Umbilical cord (tissue), 2 donors: Measurements from ENCODE around the gene CREB5. TPM values are rescaled to one million over a fixed set of nuclear protein-coding genes. Genes with fewer than 3 reads are reported as not detected.
A peak's percentile ranks its signal among the peaks of the same experiment; 100 is the strongest.
"Not testable (repeated sequence)": the region's sequence is repeated elsewhere in the genome, so short reads cannot be mapped to it uniquely, and the experiment has no call there.

Source experiments
- DNase-seq: peaks from one replicate; pipeline ENCODE4 v3.0.0-alpha.2; 2015; ENCODE audit warnings: low spot score
- total RNA-seq: library from RNA; depleted of rRNA; stranded (reverse); fragments of >200 nt; gene quantifications from one replicate; pipeline ENCODE4 v1.2.3, GENCODE V29; 2014; ENCODE audit warnings: low replicate concordance; ENCODE audit not compliant: insufficient read depth

The CREB5 gene
- total RNA-seq, 1 donor from 2014 or later, result 17.8 TPM

GRCh38 chr7:28546067-28546466, 133.7 kb downstream of the CREB5 start:
- no peak for DNase-seq

- no peak for DNase-seq
Observed at GRCh38 chr7:28547115-28547514, 134.8 kb downstream of the CREB5 start.

GRCh38 chr7:28548416-28548815, 136.1 kb downstream of the CREB5 start:
- DNase-seq, result no peak

DNA sequence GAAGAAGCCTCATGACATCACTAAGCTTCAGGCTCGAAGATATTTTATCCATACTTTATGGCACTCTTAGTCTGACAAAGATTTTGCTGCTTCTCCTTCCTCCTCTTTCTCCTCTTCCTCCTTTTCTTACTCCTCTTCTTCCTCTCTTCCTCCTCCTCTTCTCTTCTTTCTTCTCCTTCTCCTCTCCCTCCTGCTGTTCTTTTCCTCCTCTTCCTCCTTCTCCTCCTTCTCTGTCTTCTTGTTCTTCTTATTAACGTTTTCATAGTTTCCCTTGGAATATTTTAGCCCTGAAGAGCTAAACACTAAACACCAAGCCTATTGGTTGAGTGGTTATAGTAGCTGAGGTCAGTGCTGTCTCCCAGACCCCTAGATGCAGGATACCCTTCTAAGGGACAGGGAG, 137.7 kb downstream of the CREB5 start:
- DNase-seq, result no peak

DNA sequence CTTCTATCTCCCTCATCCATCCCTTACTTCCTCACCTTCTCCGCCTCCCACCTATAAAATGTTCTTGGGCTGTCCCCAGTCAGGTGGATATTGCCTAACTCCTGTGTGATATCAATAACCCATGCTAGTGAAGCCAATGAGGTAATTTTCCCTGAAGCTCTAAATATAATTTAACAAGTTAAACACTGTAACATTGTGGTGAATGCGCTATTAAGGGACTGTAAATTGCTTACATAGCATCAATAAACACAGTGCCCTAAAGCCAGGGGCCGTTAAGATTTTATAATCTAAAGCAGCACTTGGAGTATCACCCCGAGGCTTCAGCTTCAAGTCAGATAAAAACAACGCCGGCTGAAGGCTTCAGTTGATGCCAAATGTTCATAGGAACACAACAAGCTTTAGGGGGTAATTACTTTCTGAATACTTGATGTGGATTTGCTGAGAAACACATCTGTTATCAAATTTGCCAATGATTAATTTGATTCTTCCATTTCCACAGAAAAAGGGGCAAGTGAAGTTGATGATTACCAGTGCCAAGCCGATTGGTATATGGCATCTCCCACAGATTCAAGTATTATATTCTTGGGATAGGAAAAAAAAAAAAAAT, 138.4 kb downstream of the CREB5 start:
- DNase-seq, result no peak

GRCh38 chr7:28551331-28551730, 139.0 kb downstream of the CREB5 start:
- DNase-seq, result peak; percentile 30

DNA sequence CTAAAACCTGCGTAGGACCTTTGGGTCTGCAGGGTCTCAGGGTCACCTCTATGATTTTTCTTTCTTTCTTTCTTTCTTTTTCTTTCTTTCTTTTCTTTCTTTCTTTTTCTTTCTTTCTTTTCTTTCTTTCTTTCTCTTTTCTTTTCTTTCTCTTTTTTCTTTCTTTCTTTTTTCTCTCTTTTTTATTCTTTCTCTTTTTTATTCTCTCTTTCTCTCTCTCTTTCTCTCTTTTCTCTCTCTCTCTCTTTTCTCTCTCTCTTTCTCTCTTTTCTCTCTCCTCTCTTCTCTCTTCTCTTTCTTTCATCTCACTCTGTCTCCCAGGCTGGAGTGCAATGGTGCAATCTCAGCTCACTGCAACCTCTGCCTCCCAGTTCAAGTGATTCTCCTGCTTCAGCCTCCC, 139.4 kb downstream of the CREB5 start:
- DNase-seq, result not testable (repeated sequence)

GRCh38 chr7:28554802-28555471, 142.6 kb downstream of the CREB5 start:
- DNase-seq, result no peak

DNA sequence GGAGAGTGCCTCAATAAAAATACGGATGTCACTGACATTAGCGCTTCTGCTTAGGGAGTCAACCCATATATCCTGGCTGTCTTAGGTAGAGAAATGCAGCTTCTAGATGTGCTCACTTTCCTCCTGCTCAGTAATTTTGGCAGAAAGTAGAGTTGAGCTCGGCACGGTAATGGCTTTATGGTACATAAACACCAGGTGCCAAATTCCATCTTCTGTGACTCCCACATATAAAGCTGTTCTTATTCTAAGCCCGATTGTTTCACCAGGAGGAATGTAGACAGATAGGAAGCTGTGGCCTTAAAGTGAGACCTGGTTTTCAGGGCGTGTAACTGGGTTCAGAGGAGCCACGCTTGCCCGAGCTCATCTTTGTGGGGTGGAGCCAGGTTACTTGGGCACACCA, 143.7 kb downstream of the CREB5 start:
- no peak for DNase-seq

DNA sequence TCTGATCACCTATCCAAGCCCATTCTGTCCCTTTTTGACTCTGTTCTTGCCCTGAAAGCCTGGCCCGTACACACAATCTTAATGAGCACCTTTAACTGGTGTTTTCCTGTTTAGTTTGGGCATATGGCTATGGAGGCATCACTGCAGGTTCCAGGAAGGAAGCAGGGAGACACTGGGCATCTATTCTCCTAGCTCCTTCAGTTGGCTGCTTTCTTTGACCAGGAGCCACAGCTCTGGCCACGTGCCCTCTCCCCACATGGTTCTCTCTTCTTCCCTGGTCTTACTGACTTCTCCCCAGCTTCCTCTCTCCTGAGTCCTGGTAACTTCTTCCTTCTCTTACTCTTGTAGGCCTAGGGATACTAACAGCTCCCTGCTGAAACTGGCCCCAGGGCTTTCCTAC, 144.4 kb downstream of the CREB5 start:
- DNase-seq, result no peak

GRCh38 chr7:28558236-28558635, 145.9 kb downstream of the CREB5 start:
- DNase-seq, result no peak

DNA sequence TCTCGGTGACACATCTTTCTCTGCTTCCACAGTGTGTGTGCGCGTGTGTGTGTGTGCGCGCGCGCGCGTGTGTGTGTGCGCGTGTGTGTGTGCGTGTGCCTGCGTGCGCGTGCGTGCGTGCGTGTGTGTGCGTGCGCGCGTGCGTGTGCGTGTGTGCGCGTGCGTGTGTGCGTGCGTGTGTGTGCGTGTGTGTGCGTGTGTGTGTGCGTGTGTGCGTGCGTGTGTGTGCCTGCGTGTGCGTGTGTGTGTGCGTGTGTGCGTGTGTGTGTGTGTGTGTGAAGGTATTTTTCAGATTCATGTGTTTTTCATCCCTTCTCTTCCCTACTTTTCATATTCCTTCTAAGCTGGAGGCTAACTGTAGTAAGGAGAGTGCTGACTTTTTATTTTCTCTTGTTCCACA, 148.4 kb downstream of the CREB5 start:
- DNase-seq, result no peak

DNA sequence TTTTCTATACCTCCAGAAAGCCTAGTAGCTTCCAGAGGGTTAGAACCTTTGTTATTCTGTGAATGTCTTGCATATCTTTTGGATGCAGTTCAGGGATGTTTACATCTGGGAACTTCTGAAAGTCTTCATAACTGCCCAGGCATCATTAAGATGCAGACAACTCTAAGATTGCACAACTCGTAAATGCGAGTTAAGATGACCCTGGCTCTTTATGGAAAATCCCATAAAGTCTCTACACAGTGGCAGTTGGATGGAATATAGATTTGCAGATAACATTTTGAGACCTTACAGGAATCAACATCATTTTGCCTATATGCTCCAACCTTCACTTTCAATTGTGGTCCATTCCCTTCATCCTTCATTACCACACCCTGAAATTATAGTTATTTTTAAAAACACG, 151.7 kb downstream of the CREB5 start:
- no peak for DNase-seq

- no peak for DNase-seq
Observed at GRCh38 chr7:28564755-28565374, 152.5 kb downstream of the CREB5 start.

- DNase-seq, result no peak
Observed at GRCh38 chr7:28565980-28566379, 153.7 kb downstream of the CREB5 start.

- no peak for DNase-seq
Observed at GRCh38 chr7:28570113-28570969, 158.0 kb downstream of the CREB5 start.

GRCh38 chr7:28570970-28571288, 158.6 kb downstream of the CREB5 start:
- DNase-seq, result no peak

GRCh38 chr7:28571405-28571804, 159.1 kb downstream of the CREB5 start:
- no peak for DNase-seq

DNA sequence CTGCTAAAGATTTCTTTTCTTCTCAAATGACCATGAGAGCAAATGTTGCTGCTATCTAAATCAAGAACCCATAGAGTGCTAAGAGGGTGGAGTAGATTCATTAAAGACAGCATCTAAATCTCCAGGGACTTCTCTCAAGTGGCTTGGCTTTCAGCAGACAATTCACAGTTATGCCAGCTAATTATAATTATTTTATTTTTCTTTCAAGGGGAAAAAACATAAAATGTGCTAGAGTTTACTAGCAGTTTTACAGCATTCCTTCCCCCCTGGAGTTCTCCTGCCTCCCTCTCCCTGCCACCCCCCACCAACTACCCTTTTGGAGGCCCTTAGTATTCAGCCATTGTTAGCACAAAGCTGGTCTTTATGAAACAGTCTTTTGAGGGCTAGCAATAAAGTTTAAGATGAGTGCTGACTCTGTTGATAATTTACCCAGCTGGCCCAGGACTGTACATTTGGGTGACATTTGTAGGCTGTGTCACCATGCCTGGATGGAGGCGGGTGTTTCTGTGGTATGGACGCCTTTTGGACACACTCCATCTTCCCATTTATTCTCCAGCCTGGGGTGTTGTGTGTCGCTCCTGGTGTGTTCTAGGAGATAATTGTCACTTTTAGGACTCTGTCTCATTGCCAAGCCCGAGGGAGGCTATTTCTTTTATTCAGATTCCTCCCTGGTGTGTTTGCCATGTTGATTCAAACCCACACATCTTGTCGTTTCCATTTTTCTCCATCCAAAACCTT, 160.2 kb downstream of the CREB5 start:
- DNase-seq, result no peak

DNA sequence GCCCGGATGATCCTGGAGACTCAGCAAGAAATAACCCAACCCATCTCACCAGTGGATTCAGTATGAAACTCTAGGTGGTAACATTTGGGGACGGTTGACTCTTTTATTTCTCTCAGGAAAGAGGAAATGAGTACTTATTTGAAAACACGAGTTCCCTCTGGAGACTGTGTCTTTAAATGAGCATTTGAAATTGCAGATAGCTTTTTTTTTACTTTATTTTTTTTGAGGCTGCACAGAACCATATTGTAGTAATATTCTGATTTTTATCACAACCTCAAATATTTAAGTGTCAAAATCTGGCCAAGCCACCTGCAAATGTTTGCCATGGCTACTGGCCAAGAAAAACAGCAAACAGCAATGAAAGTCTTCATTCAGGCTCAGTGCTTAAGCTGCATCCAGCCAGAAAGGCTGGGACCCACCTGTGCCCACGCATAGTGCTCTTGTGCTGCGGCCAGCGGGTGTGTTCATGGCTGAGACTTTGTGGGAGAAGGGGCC, 160.8 kb downstream of the CREB5 start:
- DNase-seq, result no peak

- peak; percentile 80 for DNase-seq
Observed at GRCh38 chr7:28573651-28574301, 161.5 kb downstream of the CREB5 start.
